HepG2 (cell line): ENCODE results near the gene KCTD6. TPM values are rescaled to one million over a fixed set of nuclear protein-coding genes. Genes with fewer than 3 reads are reported as not detected.

ENCODE experiments used
- AGO1 ChIP-seq: fragments of 200-400 bp; formaldehyde crosslinking; IDR thresholded peaks from 2 replicates; pipeline ENCODE4 v1.6.1; 2017; ENCODE audit warnings: mild to moderate bottlenecking, low read depth, low read length, moderate library complexity; ENCODE audit not compliant: poor library complexity, severe bottlenecking
- ARHGAP35 ChIP-seq: sonication (generic); formaldehyde crosslinking; IDR thresholded peaks from 2 replicates; pipeline ENCODE4 v1.9.0; 2022; ENCODE audit warnings: mild to moderate bottlenecking, inconsistent platforms, moderate library complexity, missing genetic modification reagents, borderline replicate concordance
- HNRNPUL1 ChIP-seq: fragments of 200-400 bp; formaldehyde crosslinking; IDR thresholded peaks from 2 replicates; pipeline ENCODE4 v1.6.1; 2017; ENCODE audit warnings: low read depth, mild to moderate bottlenecking, low read length, moderate library complexity
- KAT7 ChIP-seq: IDR thresholded peaks from 2 replicates; pipeline ENCODE4 v1.6.1; 2018; ENCODE audit warnings: borderline replicate concordance, missing compliant biosample characterization
- NFE2 ChIP-seq: sonication (generic); formaldehyde crosslinking; IDR thresholded peaks from 2 replicates; pipeline ENCODE4 v1.4.0; 2020; ENCODE audit warnings: missing genetic modification reagents
- NR2F1 ChIP-seq, 2 experiments: fragments of 450-650 bp in 1 of 2; formaldehyde crosslinking in 1 of 2; IDR thresholded peaks; 2 replicates each; pipeline versions ENCODE4 v1.5.0 to v1.6.1; 2016 to 2020; ENCODE audit warnings: mild to moderate bottlenecking in 1 of 2, missing compliant biosample characterization in 1 of 2, missing genetic modification reagents in 1 of 2, moderate library complexity in 1 of 2
- PCBP1 ChIP-seq: fragments of 200-400 bp; formaldehyde crosslinking; IDR thresholded peaks from 2 replicates; pipeline ENCODE4 v1.6.1; 2017; ENCODE audit warnings: mild to moderate bottlenecking, low read depth, low read length, borderline replicate concordance
- RFX5 ChIP-seq: IDR thresholded peaks from 2 replicates; pipeline ENCODE4 v1.6.1; 2011; ENCODE audit warnings: low read depth, low read length, improper control_type of control experiment
- SRSF1 ChIP-seq: fragments of 200-400 bp; formaldehyde crosslinking; optimal IDR thresholded peaks from 2 replicates; pipeline ENCODE3; 2017; ENCODE audit warnings: mild to moderate bottlenecking, low read depth, low read length, moderate library complexity
- TCF7 ChIP-seq: sonication (generic); IDR thresholded peaks from 2 replicates; pipeline ENCODE4 v1.6.1; 2016; ENCODE audit warnings: antibody characterized with exemption, low read depth
- TGIF2 ChIP-seq: IDR thresholded peaks from 2 replicates; pipeline ENCODE4 v1.6.1; 2016; ENCODE audit warnings: control low read depth, missing compliant biosample characterization
- ZBTB3 ChIP-seq: sonication (generic); formaldehyde crosslinking; IDR thresholded peaks from 2 replicates; pipeline ENCODE4 v1.4.0; 2020; ENCODE audit warnings: low read depth, mild to moderate bottlenecking, moderate library complexity, missing genetic modification reagents, borderline replicate concordance
- ZNF207 ChIP-seq: fragments of 450-650 bp; IDR thresholded peaks from 2 replicates; pipeline ENCODE4 v1.6.1; 2016; ENCODE audit warnings: antibody characterized with exemption, borderline replicate concordance
- ZNF510 ChIP-seq: sonication (generic); formaldehyde crosslinking; IDR thresholded peaks from 2 replicates; pipeline ENCODE4 v1.4.0; 2020; ENCODE audit warnings: low read depth, mild to moderate bottlenecking, missing genetic modification reagents
- ZSCAN12 ChIP-seq: sonication (generic); formaldehyde crosslinking; IDR thresholded peaks from 2 replicates; pipeline ENCODE4 v1.9.0; 2021; ENCODE audit warnings: mild to moderate bottlenecking, missing genetic modification reagents
- polyA plus RNA-seq, 8 experiments: library from polyadenylated mRNA; depleted of rRNA in 3 of 8; stranded (reverse) in 7 of 8; unstranded in 1 of 8; fragments of >200 nt; fragmentation: Illumina TruSeq in 4 of 8; extraction: Trizol in 4 of 8; gene quantifications; 2 replicates each; pipeline versions ENCODE4 v1.2.1 to v1.2.3, GENCODE V29; 2011 to 2016; ENCODE audit warnings: low read depth in 4 of 8, missing spikeins in 1 of 8, mixed read lengths in 1 of 8; ENCODE audit not compliant: insufficient read depth in 1 of 8
- total RNA-seq, 5 experiments: library from RNA; depleted of rRNA; stranded (reverse); fragments of >200 nt; fragmentation: Illumina TruSeq; extraction: Trizol; gene quantifications; 2 replicates each; pipeline ENCODE4 v1.2.3, GENCODE V29; 2016; ENCODE audit warnings: low read depth in 1 of 5
- TF ChIP-seq, protein P1 (sequence below): sonication (generic); formaldehyde crosslinking; IDR thresholded peaks from 2 replicates; pipeline ENCODE4 v1.4.0; 2020; ENCODE audit warnings: missing genetic modification reagents
- TF ChIP-seq, protein P2 (sequence below): sonication (generic); formaldehyde crosslinking; IDR thresholded peaks from 2 replicates; pipeline ENCODE4 v1.4.0; 2020; ENCODE audit warnings: low read depth, mild to moderate bottlenecking, missing genetic modification reagents
- TF ChIP-seq, protein P3 (sequence below): sonication (generic); formaldehyde crosslinking; IDR thresholded peaks from 2 replicates; pipeline ENCODE4 v1.9.0; 2022; ENCODE audit warnings: low read depth, missing genetic modification reagents
- TF ChIP-seq, protein P4 (sequence below): sonication (generic); formaldehyde crosslinking; IDR thresholded peaks from 2 replicates; pipeline ENCODE4 v1.5.1; 2020; ENCODE audit warnings: mild to moderate bottlenecking, moderate library complexity, missing genetic modification reagents
- TF ChIP-seq, protein P5 (sequence below): IDR thresholded peaks from 2 replicates; pipeline ENCODE4 v1.6.1; 2016; ENCODE audit warnings: mild to moderate bottlenecking
- TF ChIP-seq, protein P6 (sequence below): IDR thresholded peaks from 2 replicates; pipeline ENCODE4 v1.6.1; 2016; ENCODE audit warnings: low read depth

Gene KCTD6
- total and polyA plus RNA-seq, 2 of the 13 experiments (the other 11 are each of a cell fraction or from before 2014, with no cell fraction given), result 13.4 to 14.2 TPM

DNA sequence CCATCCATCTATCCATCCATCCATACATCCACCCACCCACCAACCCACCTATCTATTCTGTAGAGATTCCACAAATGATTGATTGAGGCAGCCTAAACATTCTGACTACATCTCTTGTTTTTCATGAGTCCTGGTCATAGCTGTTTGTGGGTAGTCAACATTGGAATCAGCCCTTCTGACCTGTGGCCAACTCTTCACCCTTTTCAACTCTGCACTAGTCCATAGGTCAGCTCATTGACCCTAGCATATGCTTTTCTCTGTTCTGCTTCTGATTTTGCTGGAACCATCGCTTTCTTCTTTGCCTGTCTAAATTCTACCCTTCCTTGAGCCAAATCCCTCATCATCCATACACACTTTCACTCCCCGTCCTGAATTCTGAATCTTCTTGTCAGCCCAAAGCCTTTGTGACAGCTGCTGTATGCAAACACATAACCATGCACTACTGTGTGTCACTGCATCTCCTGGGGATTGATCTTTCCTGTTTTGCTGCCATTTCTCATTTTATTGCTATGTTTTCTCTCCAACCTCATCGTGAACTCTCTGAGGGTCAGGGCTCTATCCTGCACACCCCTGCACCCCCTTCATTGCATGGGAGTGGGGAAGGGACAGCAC is 16.8 kb upstream of the KCTD6 start (continued):
- TF ChIP-seq, protein P1, sequence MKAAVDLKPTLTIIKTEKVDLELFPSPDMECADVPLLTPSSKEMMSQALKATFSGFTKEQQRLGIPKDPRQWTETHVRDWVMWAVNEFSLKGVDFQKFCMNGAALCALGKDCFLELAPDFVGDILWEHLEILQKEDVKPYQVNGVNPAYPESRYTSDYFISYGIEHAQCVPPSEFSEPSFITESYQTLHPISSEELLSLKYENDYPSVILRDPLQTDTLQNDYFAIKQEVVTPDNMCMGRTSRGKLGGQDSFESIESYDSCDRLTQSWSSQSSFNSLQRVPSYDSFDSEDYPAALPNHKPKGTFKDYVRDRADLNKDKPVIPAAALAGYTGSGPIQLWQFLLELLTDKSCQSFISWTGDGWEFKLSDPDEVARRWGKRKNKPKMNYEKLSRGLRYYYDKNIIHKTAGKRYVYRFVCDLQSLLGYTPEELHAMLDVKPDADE (CRISPR knock-in tag), result no peak
- TF ChIP-seq TGIF2 (no peak), ARHGAP35 (CRISPR knock-in tag) (no peak), RFX5 (no peak), NR2F1 (CRISPR knock-in tag; IDR thresholded peaks at IDR 0.05) (peak; percentile 82 to 95; a peak in 3 of 4 replicates), HNRNPUL1 (no peak), PCBP1 (no peak), TCF7 (no peak), ZNF207 (no peak), KAT7 (CRISPR knock-in tag) (no peak), ZBTB3 (CRISPR knock-in tag) (no peak), ZNF510 (no peak), ZSCAN12 (CRISPR knock-in tag) (no peak), NFE2 (CRISPR knock-in tag) (no peak), SRSF1 (no peak), AGO1 (no peak)
- TF ChIP-seq, protein P2, sequence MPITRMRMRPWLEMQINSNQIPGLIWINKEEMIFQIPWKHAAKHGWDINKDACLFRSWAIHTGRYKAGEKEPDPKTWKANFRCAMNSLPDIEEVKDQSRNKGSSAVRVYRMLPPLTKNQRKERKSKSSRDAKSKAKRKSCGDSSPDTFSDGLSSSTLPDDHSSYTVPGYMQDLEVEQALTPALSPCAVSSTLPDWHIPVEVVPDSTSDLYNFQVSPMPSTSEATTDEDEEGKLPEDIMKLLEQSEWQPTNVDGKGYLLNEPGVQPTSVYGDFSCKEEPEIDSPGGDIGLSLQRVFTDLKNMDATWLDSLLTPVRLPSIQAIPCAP, result no peak
- TF ChIP-seq, protein P3, sequence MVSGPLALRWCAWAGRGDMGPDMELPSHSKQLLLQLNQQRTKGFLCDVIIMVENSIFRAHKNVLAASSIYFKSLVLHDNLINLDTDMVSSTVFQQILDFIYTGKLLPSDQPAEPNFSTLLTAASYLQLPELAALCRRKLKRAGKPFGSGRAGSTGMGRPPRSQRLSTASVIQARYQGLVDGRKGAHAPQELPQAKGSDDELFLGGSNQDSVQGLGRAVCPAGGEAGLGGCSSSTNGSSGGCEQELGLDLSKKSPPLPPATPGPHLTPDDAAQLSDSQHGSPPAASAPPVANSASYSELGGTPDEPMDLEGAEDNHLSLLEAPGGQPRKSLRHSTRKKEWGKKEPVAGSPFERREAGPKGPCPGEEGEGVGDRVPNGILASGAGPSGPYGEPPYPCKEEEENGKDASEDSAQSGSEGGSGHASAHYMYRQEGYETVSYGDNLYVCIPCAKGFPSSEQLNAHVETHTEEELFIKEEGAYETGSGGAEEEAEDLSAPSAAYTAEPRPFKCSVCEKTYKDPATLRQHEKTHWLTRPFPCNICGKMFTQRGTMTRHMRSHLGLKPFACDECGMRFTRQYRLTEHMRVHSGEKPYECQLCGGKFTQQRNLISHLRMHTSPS (CRISPR knock-in tag), result no peak
- TF ChIP-seq, protein P4, sequence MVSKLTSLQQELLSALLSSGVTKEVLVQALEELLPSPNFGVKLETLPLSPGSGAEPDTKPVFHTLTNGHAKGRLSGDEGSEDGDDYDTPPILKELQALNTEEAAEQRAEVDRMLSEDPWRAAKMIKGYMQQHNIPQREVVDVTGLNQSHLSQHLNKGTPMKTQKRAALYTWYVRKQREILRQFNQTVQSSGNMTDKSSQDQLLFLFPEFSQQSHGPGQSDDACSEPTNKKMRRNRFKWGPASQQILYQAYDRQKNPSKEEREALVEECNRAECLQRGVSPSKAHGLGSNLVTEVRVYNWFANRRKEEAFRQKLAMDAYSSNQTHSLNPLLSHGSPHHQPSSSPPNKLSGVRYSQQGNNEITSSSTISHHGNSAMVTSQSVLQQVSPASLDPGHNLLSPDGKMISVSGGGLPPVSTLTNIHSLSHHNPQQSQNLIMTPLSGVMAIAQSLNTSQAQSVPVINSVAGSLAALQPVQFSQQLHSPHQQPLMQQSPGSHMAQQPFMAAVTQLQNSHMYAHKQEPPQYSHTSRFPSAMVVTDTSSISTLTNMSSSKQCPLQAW (CRISPR knock-in tag), result no peak
- TF ChIP-seq, protein P5, sequence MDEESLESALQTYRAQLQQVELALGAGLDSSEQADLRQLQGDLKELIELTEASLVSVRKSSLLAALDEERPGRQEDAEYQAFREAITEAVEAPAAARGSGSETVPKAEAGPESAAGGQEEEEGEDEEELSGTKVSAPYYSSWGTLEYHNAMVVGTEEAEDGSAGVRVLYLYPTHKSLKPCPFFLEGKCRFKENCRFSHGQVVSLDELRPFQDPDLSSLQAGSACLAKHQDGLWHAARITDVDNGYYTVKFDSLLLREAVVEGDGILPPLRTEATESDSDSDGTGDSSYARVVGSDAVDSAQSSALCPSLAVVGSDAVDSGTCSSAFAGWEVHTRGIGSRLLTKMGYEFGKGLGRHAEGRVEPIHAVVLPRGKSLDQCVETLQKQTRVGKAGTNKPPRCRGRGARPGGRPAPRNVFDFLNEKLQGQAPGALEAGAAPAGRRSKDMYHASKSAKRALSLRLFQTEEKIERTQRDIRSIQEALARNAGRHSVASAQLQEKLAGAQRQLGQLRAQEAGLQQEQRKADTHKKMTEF, result peak; percentile 16; the same call in 1 of the 2 replicates
- TF ChIP-seq, protein P6, sequence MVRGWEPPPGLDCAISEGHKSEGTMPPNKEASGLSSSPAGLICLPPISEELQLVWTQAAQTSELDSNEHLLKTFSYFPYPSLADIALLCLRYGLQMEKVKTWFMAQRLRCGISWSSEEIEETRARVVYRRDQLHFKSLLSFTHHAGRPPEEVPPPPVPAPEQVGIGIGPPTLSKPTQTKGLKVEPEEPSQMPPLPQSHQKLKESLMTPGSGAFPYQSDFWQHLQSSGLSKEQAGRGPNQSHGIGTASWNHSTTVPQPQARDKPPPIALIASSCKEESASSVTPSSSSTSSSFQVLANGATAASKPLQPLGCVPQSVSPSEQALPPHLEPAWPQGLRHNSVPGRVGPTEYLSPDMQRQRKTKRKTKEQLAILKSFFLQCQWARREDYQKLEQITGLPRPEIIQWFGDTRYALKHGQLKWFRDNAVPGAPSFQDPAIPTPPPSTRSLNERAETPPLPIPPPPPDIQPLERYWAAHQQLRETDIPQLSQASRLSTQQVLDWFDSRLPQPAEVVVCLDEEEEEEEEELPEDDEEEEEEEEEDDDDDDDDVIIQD (CRISPR knock-in tag), result peak; percentile 62; the same call in 1 of the 2 replicates
